Measurements from ENCODE around the gene NANOS3. TPM values are rescaled to one million over a fixed set of nuclear protein-coding genes. Genes with fewer than 3 reads are reported as not detected.

The NANOS3 gene
- total and polyA plus RNA-seq, 2 of the 13 experiments (the other 11 are each of a cell fraction or from before 2014, with no cell fraction given), result 0.21 TPM; not detected in 1

DNA sequence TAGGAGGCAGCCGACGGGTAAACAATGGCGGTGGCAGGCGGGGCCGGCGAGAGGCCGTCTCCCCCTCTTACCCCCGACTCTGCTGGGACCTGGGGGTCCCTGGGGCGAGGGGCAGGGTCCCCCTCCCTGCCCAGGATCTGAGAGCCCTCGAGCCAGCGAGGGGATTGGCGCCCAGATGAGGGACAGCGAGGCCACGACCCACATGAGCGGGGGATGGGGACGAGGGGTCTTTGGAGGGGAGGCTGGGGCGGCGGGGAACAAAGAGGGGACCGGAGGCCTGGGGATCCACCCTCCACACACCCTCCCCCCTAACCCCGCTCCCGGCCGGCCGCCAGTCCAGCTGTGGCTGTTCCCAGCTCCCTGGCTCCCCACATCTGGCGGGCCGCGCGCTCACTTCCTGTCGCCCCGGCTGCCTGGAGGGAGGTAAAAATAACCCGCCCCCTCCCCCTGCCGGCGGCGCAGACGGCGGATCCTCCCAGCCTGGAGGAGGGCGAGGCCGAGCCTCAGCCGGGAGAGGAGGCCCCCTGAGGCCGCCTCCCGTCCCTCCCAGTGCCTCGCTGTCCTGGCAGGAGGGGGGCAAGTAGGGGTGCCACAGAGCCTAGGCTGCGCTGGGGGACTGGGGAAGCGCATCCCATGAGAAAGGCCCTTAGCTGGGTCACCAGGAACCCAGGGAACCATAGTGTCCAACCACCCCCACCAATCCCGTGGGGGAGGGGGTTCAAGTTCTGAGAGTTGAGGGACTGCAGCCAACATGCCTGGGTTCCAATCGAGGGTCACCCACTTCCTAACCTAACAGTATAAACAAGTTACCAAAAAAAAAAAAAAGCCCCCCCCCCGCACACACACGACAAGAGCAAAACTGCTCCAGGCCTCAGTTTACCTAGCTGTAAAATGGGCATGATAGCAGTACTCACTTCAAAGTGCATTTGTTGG is 29.3 kb upstream of the NANOS3 start (continued):
- TF ChIP-seq ZNF382 (CRISPR knock-in tag; IDR thresholded peaks at IDR 0.05; ENCODE audit: borderline replicate concordance) (no peak), ZNF652 (CRISPR knock-in tag; IDR thresholded peaks at IDR 0.05; ENCODE audit: borderline replicate concordance, low read depth) (no peak), TBP (CRISPR knock-in tag; IDR thresholded peaks at IDR 0.05) (no peak), ZBTB21 (CRISPR knock-in tag; IDR thresholded peaks at IDR 0.05) (no peak), PAX8 (CRISPR knock-in tag; IDR thresholded peaks at IDR 0.05; ENCODE audit: borderline replicate concordance) (no peak), ZSCAN29 (CRISPR knock-in tag; conservative IDR thresholded peaks at IDR 0.05) (no peak), KAT2B (IDR thresholded peaks at IDR 0.05; ENCODE audit: borderline replicate concordance, low read depth, low read length) (no peak), KLF6 (CRISPR knock-in tag; IDR thresholded peaks at IDR 0.05) (no peak), HNF4A (CRISPR knock-in tag; IDR thresholded peaks at IDR 0.05) (no peak), KLF9 (CRISPR knock-in tag; IDR thresholded peaks at IDR 0.05; ENCODE audit: low read depth) (no peak), RAD21 (CRISPR knock-in tag; IDR thresholded peaks at IDR 0.05) (no peak; the same call in 1 of the 2 replicates), PCBP1 (IDR thresholded peaks at IDR 0.05; ENCODE audit: borderline replicate concordance, low read depth, low read length) (no peak), RBM22 (optimal IDR thresholded peaks at IDR 0.05; ENCODE audit: low read length) (no peak), ATAD3A (CRISPR knock-in tag; IDR thresholded peaks at IDR 0.05) (no peak), AKAP8 (CRISPR knock-in tag; IDR thresholded peaks at IDR 0.05) (no peak), ZNF569 (CRISPR knock-in tag; IDR thresholded peaks at IDR 0.05; ENCODE audit: borderline replicate concordance) (no peak)
- TF ChIP-seq, protein P1, sequence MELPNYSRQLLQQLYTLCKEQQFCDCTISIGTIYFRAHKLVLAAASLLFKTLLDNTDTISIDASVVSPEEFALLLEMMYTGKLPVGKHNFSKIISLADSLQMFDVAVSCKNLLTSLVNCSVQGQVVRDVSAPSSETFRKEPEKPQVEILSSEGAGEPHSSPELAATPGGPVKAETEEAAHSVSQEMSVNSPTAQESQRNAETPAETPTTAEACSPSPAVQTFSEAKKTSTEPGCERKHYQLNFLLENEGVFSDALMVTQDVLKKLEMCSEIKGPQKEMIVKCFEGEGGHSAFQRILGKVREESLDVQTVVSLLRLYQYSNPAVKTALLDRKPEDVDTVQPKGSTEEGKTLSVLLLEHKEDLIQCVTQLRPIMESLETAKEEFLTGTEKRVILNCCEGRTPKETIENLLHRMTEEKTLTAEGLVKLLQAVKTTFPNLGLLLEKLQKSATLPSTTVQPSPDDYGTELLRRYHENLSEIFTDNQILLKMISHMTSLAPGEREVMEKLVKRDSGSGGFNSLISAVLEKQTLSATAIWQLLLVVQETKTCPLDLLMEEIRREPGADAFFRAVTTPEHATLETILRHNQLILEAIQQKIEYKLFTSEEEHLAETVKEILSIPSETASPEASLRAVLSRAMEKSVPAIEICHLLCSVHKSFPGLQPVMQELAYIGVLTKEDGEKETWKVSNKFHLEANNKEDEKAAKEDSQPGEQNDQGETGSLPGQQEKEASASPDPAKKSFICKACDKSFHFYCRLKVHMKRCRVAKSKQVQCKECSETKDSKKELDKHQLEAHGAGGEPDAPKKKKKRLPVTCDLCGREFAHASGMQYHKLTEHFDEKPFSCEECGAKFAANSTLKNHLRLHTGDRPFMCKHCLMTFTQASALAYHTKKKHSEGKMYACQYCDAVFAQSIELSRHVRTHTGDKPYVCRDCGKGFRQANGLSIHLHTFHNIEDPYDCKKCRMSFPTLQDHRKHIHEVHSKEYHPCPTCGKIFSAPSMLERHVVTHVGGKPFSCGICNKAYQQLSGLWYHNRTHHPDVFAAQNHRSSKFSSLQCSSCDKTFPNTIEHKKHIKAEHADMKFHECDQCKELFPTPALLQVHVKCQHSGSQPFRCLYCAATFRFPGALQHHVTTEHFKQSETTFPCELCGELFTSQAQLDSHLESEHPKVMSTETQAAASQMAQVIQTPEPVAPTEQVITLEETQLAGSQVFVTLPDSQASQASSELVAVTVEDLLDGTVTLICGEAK (IDR thresholded peaks at IDR 0.05), result no peak
- TF ChIP-seq, protein P1 (CRISPR knock-in tag; IDR thresholded peaks at IDR 0.05), result no peak
- TF ChIP-seq, protein P2, sequence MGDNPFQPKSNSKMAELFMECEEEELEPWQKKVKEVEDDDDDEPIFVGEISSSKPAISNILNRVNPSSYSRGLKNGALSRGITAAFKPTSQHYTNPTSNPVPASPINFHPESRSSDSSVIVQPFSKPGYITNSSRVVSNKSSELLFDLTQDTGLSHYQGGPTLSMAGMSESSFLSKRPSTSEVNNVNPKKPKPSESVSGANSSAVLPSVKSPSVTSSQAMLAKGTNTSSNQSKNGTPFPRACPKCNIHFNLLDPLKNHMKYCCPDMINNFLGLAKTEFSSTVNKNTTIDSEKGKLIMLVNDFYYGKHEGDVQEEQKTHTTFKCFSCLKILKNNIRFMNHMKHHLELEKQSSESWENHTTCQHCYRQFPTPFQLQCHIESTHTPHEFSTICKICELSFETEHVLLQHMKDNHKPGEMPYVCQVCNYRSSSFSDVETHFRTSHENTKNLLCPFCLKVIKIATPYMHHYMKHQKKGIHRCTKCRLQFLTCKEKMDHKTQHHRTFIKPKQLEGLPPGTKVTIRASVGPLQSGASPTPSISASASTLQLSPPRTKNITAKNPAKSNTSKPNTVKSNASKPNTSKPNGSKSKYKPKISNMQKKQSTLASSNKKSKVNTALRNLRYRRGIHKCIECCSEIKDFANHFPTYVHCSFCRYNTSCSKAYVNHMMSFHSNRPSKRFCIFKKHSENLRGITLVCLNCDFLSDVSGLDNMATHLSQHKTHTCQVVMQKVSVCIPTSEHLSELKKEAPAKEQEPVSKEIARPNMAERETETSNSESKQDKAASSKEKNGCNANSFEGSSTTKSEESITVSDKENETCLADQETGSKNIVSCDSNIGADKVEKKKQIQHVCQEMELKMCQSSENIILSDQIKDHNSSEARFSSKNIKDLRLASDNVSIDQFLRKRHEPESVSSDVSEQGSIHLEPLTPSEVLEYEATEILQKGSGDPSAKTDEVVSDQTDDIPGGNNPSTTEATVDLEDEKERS (CRISPR knock-in tag; IDR thresholded peaks at IDR 0.05), result no peak

Data from HepG2 (cell line).